Bronchial epithelial cell (primary cell): ENCODE data around the gene FARP1. TPM values are rescaled to one million over a fixed set of nuclear protein-coding genes. Genes with fewer than 3 reads are reported as not detected.

Experiments
- DNase-seq: peaks from one replicate; pipeline ENCODE4 v3.0.0-alpha.2; 2010; ENCODE audit warnings: low read depth
- FAIRE-seq: peaks from 2 replicates; lab custom pipeline; 2011; peaks lifted over from hg19 to GRCh38; lab: Jason Lieb, UNC
- H3K27me3 ChIP-seq: 2 replicates; pipeline ENCODE4 v1.5.1; 2011; ENCODE audit warnings: low read length; ENCODE audit not compliant: control insufficient read depth, insufficient read depth
- H3K36me3 ChIP-seq: 2 replicates; pipeline ENCODE4 v1.5.1; 2011; ENCODE audit warnings: low read length; ENCODE audit not compliant: control insufficient read depth, insufficient read depth
- H3K4me3 ChIP-seq: 2 replicates; pipeline ENCODE4 v1.5.1; 2011; ENCODE audit warnings: mild to moderate bottlenecking, low read depth, low read length, control low read depth
- total RNA-seq: library from RNA; depleted of rRNA; stranded (reverse); fragments of >200 nt; gene quantifications from 2 replicates; pipeline ENCODE4 v1.2.1, GENCODE V29; 2014
- TF ChIP-seq, protein P1 (sequence below): IDR thresholded peaks from 2 replicates; pipeline ENCODE4 v1.5.1; 2011; ENCODE audit warnings: mild to moderate bottlenecking, moderate library complexity, low read length, control low read depth, inconsistent platforms; ENCODE audit not compliant: insufficient read depth, severe bottlenecking

The FARP1 gene
- total RNA-seq, 1 donor from 2014 or later, result 11.1 TPM

DNA sequence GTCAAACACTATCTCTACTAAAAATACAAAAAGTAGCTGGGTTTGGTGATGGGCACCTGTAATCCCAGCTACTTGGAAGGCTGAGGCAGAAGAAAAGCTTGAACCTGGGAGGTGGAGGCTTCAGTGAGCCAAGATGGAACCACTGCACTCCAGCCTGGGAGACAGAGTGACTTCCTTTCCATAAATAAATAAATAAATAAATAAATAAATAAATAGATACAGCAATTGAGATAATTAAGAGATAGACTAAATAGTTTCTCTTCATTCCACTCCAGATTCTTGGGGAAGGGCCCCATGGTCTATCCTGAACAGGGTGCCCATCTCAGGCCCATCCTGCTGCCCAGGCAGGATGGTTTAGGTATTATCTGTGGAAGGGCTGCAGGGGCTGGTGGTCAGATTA is 24.0 kb upstream of the FARP1 start:
- FAIRE-seq, result no peak
- TF ChIP-seq, protein P1, sequence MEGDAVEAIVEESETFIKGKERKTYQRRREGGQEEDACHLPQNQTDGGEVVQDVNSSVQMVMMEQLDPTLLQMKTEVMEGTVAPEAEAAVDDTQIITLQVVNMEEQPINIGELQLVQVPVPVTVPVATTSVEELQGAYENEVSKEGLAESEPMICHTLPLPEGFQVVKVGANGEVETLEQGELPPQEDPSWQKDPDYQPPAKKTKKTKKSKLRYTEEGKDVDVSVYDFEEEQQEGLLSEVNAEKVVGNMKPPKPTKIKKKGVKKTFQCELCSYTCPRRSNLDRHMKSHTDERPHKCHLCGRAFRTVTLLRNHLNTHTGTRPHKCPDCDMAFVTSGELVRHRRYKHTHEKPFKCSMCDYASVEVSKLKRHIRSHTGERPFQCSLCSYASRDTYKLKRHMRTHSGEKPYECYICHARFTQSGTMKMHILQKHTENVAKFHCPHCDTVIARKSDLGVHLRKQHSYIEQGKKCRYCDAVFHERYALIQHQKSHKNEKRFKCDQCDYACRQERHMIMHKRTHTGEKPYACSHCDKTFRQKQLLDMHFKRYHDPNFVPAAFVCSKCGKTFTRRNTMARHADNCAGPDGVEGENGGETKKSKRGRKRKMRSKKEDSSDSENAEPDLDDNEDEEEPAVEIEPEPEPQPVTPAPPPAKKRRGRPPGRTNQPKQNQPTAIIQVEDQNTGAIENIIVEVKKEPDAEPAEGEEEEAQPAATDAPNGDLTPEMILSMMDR, result no peak
- H3K4me3 ChIP-seq, result no peak overlapping the region

DNA sequence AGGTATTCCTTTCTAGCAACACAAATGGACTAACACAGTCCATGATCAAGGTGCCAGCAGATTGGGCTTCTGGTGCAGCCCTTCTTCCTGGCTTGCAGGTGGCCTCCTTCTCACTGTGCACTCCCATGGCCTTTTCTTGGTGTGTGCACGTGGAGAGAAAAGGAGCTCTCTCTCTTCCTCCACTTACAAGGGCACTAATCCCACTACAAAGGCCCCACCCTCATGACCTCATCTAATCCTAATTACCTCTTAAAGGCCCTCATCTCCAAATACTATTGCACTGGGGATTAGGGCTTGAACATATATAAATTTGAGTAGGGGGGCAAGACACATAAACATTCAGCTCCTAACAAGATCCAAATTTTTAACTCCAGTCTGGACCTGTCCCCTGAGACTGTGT is 19.7 kb upstream of the FARP1 start:
- H3K27me3 ChIP-seq, result no peaks in the 10 kb centered on the region
- TF ChIP-seq, protein P1, result no peak
- no peak for FAIRE-seq
- no peak overlapping the region for H3K4me3 ChIP-seq
- DNase-seq, result no peak
- no peaks in the 10 kb centered on the region for H3K36me3 ChIP-seq

More for the DNA sequence above, 24.0 kb upstream of the FARP1 start:
- no peak for DNase-seq
- Histone ChIP-seq H3K27me3 (no peaks in the 10 kb centered on the region), H3K36me3 (no peaks in the 10 kb centered on the region)

DNA sequence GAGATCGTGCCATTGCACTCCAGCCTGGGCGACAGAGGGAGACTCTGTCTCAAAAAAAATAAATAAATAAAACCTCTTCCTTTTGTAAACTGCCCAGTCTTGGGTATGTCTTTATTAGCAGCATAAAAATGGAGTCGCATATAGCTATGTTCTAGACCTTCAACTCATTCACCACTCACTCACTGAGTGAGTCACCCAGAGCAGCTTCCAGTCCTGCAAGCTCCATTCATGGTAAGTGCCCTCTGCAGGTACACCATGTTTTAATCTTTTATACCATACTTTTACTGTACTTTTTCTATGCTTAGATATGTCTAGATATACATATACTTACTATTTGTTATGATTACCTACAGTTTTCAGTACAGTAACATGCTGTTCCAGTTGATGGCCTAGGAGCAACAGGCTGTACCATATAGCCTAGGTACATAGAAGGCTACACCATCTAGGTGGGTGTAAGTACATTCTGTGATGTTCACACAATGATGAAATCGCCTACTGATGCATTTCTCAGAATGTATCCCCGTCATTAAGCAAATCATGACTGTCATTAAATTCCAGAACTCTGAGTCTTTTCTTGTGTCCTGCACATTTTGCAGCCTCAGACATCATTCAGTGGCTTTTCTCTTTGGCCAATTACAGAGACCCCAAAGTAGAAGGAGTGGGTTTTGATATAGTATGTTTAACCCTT is 13.7 kb upstream of the FARP1 start:
- no peak overlapping the region for H3K4me3 ChIP-seq
- H3K36me3 ChIP-seq, result no peaks in the 10 kb centered on the region
- TF ChIP-seq, protein P1, result no peak
- no peak for FAIRE-seq
- H3K27me3 ChIP-seq, result no peaks in the 10 kb centered on the region
- peak; percentile 68 for DNase-seq

DNA sequence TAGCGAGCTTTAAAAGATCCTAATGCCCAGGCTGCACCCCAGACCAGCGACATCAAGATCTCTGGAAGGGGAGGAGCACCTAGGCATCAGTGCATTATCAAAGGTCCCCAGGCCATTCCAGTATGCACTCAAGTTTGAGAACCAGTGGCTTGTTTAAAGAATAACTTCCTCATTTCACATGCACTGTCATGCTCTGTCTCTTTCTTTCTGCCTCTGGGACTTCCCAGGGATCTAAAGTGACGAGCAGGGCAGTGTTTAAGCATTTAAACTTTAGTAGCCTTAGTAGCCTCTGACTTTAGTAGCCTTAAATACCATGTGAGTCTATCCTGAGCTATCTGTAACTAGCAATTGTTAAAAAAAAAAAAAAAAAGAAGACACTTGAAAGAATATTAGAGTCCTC is 8.9 kb upstream of the FARP1 start:
- TF ChIP-seq, protein P1, result no peak
- no peak for FAIRE-seq

DNA sequence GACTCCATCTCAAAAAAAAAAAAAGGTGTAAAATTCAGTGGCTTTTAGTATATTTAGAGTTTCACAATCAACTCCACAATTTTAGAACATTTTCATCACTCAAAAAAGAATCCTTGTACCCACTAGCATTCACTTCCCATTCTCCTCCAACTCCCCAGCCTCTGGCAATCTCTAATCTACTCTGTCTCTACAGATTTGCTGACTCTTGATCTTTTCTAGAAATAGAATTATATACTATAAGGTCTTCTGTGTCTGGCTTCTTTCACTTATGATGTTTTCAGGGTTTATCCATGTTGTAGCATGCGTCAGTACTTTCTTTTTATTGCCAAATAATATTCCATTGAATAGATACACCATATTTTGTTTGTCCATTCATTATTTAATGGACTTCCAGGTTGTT is 8.0 kb upstream of the FARP1 start:
- H3K36me3 ChIP-seq, result no peaks in the 10 kb centered on the region
- H3K4me3 ChIP-seq, result no peak overlapping the region
- TF ChIP-seq, protein P1, result no peak
- no peak for FAIRE-seq
- DNase-seq, result no peak
- H3K27me3 ChIP-seq, result no peaks in the 10 kb centered on the region

More for the DNA sequence above, 8.9 kb upstream of the FARP1 start:
- H3K27me3 ChIP-seq, result no peaks in the 10 kb centered on the region
- no peak for DNase-seq
- no peaks in the 10 kb centered on the region for H3K36me3 ChIP-seq
- no peak overlapping the region for H3K4me3 ChIP-seq

DNA sequence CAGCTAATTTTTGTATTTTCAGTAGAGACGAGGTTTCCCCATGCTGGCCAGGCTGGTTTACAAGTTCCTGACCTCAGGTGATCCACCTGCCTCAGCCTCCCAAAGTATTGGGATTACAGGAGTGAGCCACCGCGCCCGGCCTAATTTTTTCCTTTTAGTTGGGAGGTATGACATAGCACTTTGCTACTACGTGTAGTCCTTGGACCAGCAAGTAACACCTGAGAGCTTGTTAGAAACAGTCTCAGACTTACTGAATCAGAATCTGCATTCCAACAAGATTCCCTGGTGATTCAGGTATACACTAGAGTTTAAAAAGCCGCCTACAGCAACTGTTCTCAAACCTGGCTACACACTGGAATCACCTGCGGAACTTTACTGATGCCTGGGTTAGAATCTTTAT is 1.8 kb upstream of the FARP1 start:
- H3K27me3 ChIP-seq, result no peaks in the 10 kb centered on the region
- DNase-seq, result no peak
- no peak for FAIRE-seq
- no peaks in the 10 kb centered on the region for H3K36me3 ChIP-seq
- TF ChIP-seq, protein P1, result no peak
- no peak overlapping the region for H3K4me3 ChIP-seq
